Ascending aorta (tissue), 2 donors: Measurements from ENCODE around the gene HFE. TPM values are rescaled to one million over a fixed set of nuclear protein-coding genes. Genes with fewer than 3 reads are reported as not detected.

Experiments used
- DNase-seq, 2 donors: peaks; one replicate each; pipeline ENCODE4 v3.0.0-alpha.2; 2019; ENCODE audit warnings: low spot score in 2 of 2
- H3K27ac ChIP-seq, 2 donors: fragments of 200-600 bp; sonication (generic); one replicate each; pipeline ENCODE4 v1.5.1; 2016 to 2017; ENCODE audit warnings: mild to moderate bottlenecking in 1 of 2
- H3K27me3 ChIP-seq: fragments of 200-600 bp; sonication (generic); one replicate; pipeline ENCODE4 v1.5.1; 2017
- H3K36me3 ChIP-seq, 2 donors: fragments of 200-600 bp; sonication (generic); one replicate each; pipeline ENCODE4 v1.5.1; 2016
- H3K4me1 ChIP-seq, 2 donors: fragments of 200-600 bp; sonication (generic); one replicate each; pipeline ENCODE4 v1.5.1; 2016 to 2017; ENCODE audit warnings: mild to moderate bottlenecking in 1 of 2
- H3K4me3 ChIP-seq, 2 donors: fragments of 200-600 bp; sonication (generic); one replicate each; pipeline ENCODE4 v1.5.1; 2016 to 2017; ENCODE audit warnings: mild to moderate bottlenecking in 1 of 2
- H3K9me3 ChIP-seq, 2 donors: fragments of 200-600 bp; sonication (generic); one replicate each; pipeline ENCODE4 v1.5.1; 2016
- CTCF ChIP-seq, 3 experiments: fragments of 200-600 bp in 2 of 3; fragments of 450-650 bp in 1 of 3; sonication (generic) in 2 of 3; IDR thresholded peaks; one replicate each; pipeline ENCODE4 v1.5.1; 2016 to 2019; ENCODE audit warnings: antibody characterized with exemption in 3 of 3, mild to moderate bottlenecking in 1 of 3, moderate library complexity in 1 of 3
- intact Hi-C: fragments of 100-400 bp; cut with DNase I; formaldehyde crosslinking; loops from one replicate; pipeline ENCODE4 v1.15.1; 2023
- total RNA-seq: library from RNA; depleted of rRNA; stranded (reverse); fragments of >200 nt; gene quantifications from one replicate; pipeline ENCODE4 v1.1.0, GENCODE V29; 2016

Gene HFE
- total RNA-seq, 1 donor from 2014 or later: 2.6 TPM

- Histone ChIP-seq H3K4me1 (peaks cover 0 to 13% of the 10 kb centered on the region in 2 donors), H3K27ac (peak overlapping the region; percentile 93 to 95), H3K36me3 (no peaks in the 10 kb centered on the region), H3K4me3 (peak overlapping the region; percentile 67 to 79), H3K27me3 (no peaks in the 10 kb centered on the region), H3K9me3 (no peaks in the 10 kb centered on the region)
- intact Hi-C loops: loop anchor here (1.0 to 10.0 kb wide), 6 partner anchors 19 to 1711 kb away; a partner anchor contains a TSS
- peak; percentile 13 to 53 (median 51) for TF ChIP-seq CTCF (IDR thresholded peaks at IDR 0.05)
- DNase-seq: peak; percentile 68 to 94
Observed at GRCh38 chr6:26103770-26104456, 16.7 kb downstream of the HFE start.

GRCh38 chr6:26104457-26105108 lies 17.4 kb downstream of the HFE start:
- TF ChIP-seq CTCF (IDR thresholded peaks at IDR 0.05): no peak
- H3K27me3 ChIP-seq: no peaks in the 10 kb centered on the region
- H3K27ac ChIP-seq: peak overlapping the region; percentile 93 to 95
- intact Hi-C loops: loop anchor here (1.0 to 10.0 kb wide), 3 partner anchors 19 to 1710 kb away; a partner anchor contains a TSS
- no peaks in the 10 kb centered on the region for H3K9me3 ChIP-seq
- no peaks in the 10 kb centered on the region for H3K36me3 ChIP-seq
- peaks cover 0 to 13% of the 10 kb centered on the region in 2 donors for H3K4me1 ChIP-seq
- peak overlapping the region; percentile 67 to 79 for H3K4me3 ChIP-seq
- no peak for DNase-seq

GRCh38 chr6:26105109-26105730 lies 18.0 kb downstream of the HFE start:
- no peak overlapping the region for H3K4me3 ChIP-seq
- H3K9me3 ChIP-seq: no peaks in the 10 kb centered on the region
- peaks cover 0 to 13% of the 10 kb centered on the region in 2 donors for H3K4me1 ChIP-seq
- no peak overlapping the region for H3K27ac ChIP-seq
- TF ChIP-seq CTCF (IDR thresholded peaks at IDR 0.05): no peak
- DNase-seq: no peak
- no peaks in the 10 kb centered on the region for H3K27me3 ChIP-seq
- intact Hi-C loops: loop anchor here (10.0 kb wide), 1 partner anchor 1710 kb away; a partner anchor contains a TSS
- no peaks in the 10 kb centered on the region for H3K36me3 ChIP-seq

GRCh38 chr6:26105842-26106241 lies 18.6 kb downstream of the HFE start:
- H3K27ac ChIP-seq: no peak overlapping the region
- intact Hi-C loops: loop anchor here (10.0 kb wide), 1 partner anchor 1709 kb away; a partner anchor contains a TSS

More at GRCh38 chr6:26105842-26106241, 18.6 kb downstream of the HFE start:
- Histone ChIP-seq H3K9me3 (no peaks in the 10 kb centered on the region), H3K27me3 (no peaks in the 10 kb centered on the region), H3K4me1 (peaks cover 0 to 13% of the 10 kb centered on the region in 2 donors), H3K4me3 (no peak overlapping the region), H3K36me3 (no peaks in the 10 kb centered on the region)
- no peak for DNase-seq
- TF ChIP-seq CTCF (IDR thresholded peaks at IDR 0.05): no peak
